Rectal smooth muscle tissue (tissue), 1 donor: ENCODE data around the gene RAMP3.

Experiments
- H3K27ac ChIP-seq: one replicate; pipeline ENCODE4 v1.7.0; 2013; ENCODE audit warnings: low read depth, low read length, inconsistent platforms
- H3K27me3 ChIP-seq: one replicate; pipeline ENCODE4 v1.7.0; 2013; ENCODE audit warnings: low read length; ENCODE audit not compliant: control insufficient read depth, insufficient read depth
- H3K36me3 ChIP-seq: one replicate; pipeline ENCODE4 v1.7.0; 2013; ENCODE audit warnings: low read length; ENCODE audit not compliant: control insufficient read depth, insufficient read depth
- H3K4me1 ChIP-seq: one replicate; pipeline ENCODE4 v1.7.0; 2013; ENCODE audit warnings: low read length; ENCODE audit not compliant: control insufficient read depth, insufficient read depth
- H3K4me3 ChIP-seq: one replicate; pipeline ENCODE4 v1.7.0; 2013; ENCODE audit warnings: low read length
- H3K9ac ChIP-seq: one replicate; pipeline ENCODE4 v1.7.0; 2013; ENCODE audit warnings: low read length

The RAMP3 gene

GRCh38 chr7:45230083-45230482 is 72.5 kb downstream of the RAMP3 start:
- Histone ChIP-seq H3K4me3 (no peak overlapping the region), H3K4me1 (no peaks in the 10 kb centered on the region), H3K27me3 (no peaks in the 10 kb centered on the region), H3K27ac (no peak overlapping the region), H3K36me3 (no peaks in the 10 kb centered on the region), H3K9ac (no peak overlapping the region)

DNA sequence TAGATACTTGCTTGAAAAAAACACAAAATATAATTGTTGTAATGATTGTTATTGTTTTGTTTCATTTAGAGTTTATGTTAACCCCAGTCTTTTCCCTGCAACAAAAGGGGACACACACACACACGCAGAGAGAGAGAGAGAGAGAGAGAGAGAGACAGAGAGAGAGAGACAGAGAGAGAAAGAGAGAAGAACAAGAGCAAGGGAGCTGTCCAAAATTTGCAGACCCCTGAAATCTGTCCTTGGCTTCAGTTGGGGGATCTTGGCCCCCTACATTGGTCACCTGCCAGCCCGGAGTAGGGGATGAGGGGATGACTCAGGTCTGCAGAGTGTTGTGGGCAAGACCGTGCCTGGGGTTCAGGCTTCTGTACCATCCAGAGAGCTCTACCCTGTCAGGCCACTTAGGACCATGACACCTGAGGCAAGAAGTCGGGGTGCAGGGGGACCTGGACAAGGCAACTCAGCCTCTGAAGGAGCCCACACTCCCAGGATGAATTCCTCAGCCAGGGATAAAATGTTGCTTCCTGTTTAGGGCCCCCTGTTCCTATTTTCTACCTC is 73.1 kb downstream of the RAMP3 start:
- Histone ChIP-seq H3K4me3 (no peak overlapping the region), H3K36me3 (no peaks in the 10 kb centered on the region), H3K27me3 (no peaks in the 10 kb centered on the region), H3K27ac (no peak overlapping the region), H3K9ac (no peak overlapping the region), H3K4me1 (no peaks in the 10 kb centered on the region)

GRCh38 chr7:45233249-45233775 is 75.7 kb downstream of the RAMP3 start:
- H3K27ac ChIP-seq: no peak overlapping the region
- no peaks in the 10 kb centered on the region for H3K4me1 ChIP-seq
- H3K9ac ChIP-seq: no peak overlapping the region
- H3K4me3 ChIP-seq: no peak overlapping the region
- H3K27me3 ChIP-seq: no peaks in the 10 kb centered on the region
- no peaks in the 10 kb centered on the region for H3K36me3 ChIP-seq
